ENCODE data around the gene GAN.

DNA sequence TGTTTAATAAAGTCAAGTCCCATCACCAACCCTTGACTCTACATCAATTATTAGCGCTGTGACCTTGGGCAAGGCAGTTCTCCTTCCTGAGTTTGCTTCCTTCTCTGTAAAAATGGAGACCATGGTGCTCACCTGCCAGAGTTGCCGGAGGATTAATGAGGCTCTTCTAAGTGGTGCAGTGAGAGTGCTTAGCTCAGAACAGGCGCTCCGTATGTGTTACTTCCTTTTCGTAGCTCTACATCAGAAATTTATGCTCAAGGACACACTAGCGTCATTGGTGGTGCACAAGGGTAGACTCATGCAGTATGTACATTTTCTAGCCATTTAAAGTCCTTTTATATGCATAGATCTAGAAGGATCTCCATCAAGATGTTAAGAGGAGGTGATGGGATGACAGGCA is 112.5 kb downstream of the GAN start:
- TF ChIP-seq, protein P1, sequence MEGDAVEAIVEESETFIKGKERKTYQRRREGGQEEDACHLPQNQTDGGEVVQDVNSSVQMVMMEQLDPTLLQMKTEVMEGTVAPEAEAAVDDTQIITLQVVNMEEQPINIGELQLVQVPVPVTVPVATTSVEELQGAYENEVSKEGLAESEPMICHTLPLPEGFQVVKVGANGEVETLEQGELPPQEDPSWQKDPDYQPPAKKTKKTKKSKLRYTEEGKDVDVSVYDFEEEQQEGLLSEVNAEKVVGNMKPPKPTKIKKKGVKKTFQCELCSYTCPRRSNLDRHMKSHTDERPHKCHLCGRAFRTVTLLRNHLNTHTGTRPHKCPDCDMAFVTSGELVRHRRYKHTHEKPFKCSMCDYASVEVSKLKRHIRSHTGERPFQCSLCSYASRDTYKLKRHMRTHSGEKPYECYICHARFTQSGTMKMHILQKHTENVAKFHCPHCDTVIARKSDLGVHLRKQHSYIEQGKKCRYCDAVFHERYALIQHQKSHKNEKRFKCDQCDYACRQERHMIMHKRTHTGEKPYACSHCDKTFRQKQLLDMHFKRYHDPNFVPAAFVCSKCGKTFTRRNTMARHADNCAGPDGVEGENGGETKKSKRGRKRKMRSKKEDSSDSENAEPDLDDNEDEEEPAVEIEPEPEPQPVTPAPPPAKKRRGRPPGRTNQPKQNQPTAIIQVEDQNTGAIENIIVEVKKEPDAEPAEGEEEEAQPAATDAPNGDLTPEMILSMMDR (conservative IDR thresholded peaks at IDR 0.05; ENCODE audit: low read depth, low read length): no peak
- TF ChIP-seq EZH2 (IDR thresholded peaks at IDR 0.05; ENCODE audit: low read length, unreplicated experiment) (no peak), EZH2phosphoT487 (IDR thresholded peaks at IDR 0.05; ENCODE audit: borderline replicate concordance, low read length) (no peak)
